Effector CD8-positive, alpha-beta T cell (primary cell): ENCODE results near the gene RALGPS1.

ENCODE experiments used
- DNase-seq: peaks from one replicate; lab custom pipeline; 2025; lab: John Stamatoyannopoulos, UW

The RALGPS1 gene

GRCh38 chr9:127187231-127187956 lies 272.8 kb downstream of the RALGPS1 start:
- DNase-seq: no peak

GRCh38 chr9:127188396-127188795 lies 273.8 kb downstream of the RALGPS1 start:
- DNase-seq: no peak

GRCh38 chr9:127189628-127190027 lies 275.0 kb downstream of the RALGPS1 start:
- no peak for DNase-seq

- no peak for DNase-seq
These were observed 278.2 kb downstream of the RALGPS1 start for GRCh38 chr9:127192744-127193143.

GRCh38 chr9:127193483-127193882 lies 278.9 kb downstream of the RALGPS1 start:
- DNase-seq: no peak

GRCh38 chr9:127194881-127195713 lies 280.5 kb downstream of the RALGPS1 start:
- no peak for DNase-seq

- DNase-seq: no peak
These were observed 281.6 kb downstream of the RALGPS1 start for GRCh38 chr9:127195976-127196825.

- DNase-seq: no peak
These were observed 282.2 kb downstream of the RALGPS1 start for GRCh38 chr9:127196826-127197145.

- DNase-seq: no peak
These were observed 282.7 kb downstream of the RALGPS1 start for GRCh38 chr9:127197186-127197860.

GRCh38 chr9:127197861-127198430 lies 283.4 kb downstream of the RALGPS1 start:
- no peak for DNase-seq

- DNase-seq: no peak
These were observed 284.0 kb downstream of the RALGPS1 start for GRCh38 chr9:127198587-127198986.

GRCh38 chr9:127199001-127199791 lies 284.6 kb downstream of the RALGPS1 start:
- DNase-seq: peak; percentile 64

GRCh38 chr9:127200106-127200862 lies 285.7 kb downstream of the RALGPS1 start:
- no peak for DNase-seq

GRCh38 chr9:127201071-127201541 lies 286.5 kb downstream of the RALGPS1 start:
- no peak for DNase-seq

GRCh38 chr9:127201731-127202130 lies 287.1 kb downstream of the RALGPS1 start:
- no peak for DNase-seq

GRCh38 chr9:127202461-127203169 lies 288.0 kb downstream of the RALGPS1 start:
- no peak for DNase-seq

GRCh38 chr9:127203681-127204327 lies 289.2 kb downstream of the RALGPS1 start:
- no peak for DNase-seq

GRCh38 chr9:127204771-127205470 lies 290.3 kb downstream of the RALGPS1 start:
- DNase-seq: no peak
